Fibroblast of the aortic adventitia (primary cell): ENCODE measurements around the gene CD44. TPM values are rescaled to one million over a fixed set of nuclear protein-coding genes. Genes with fewer than 3 reads are reported as not detected.
A peak's percentile ranks its signal among the peaks of the same experiment; 100 is the strongest.

Experiments used
- DNase-seq: peaks from one replicate; pipeline ENCODE4 v3.0.0-alpha.2; 2010; ENCODE audit warnings: low read depth
- H3K4me3 ChIP-seq: 2 replicates; pipeline ENCODE4 v1.5.1; 2011; ENCODE audit warnings: low read depth, mild to moderate bottlenecking, control low read depth, low read length, moderate library complexity
- total RNA-seq: library from RNA; depleted of rRNA; stranded (reverse); fragments of >200 nt; gene quantifications from 2 replicates; pipeline ENCODE4 v1.2.3, GENCODE V29; 2012; ENCODE audit warnings: low replicate concordance
- TF ChIP-seq, protein P1 (sequence below): IDR thresholded peaks from 2 replicates; pipeline ENCODE4 v1.5.1; 2011; ENCODE audit warnings: mild to moderate bottlenecking, low read length, control low read depth, inconsistent platforms; ENCODE audit not compliant: insufficient read depth

CD44 gene
- total RNA-seq, 1 donor: 458 TPM

- TF ChIP-seq, protein P1, sequence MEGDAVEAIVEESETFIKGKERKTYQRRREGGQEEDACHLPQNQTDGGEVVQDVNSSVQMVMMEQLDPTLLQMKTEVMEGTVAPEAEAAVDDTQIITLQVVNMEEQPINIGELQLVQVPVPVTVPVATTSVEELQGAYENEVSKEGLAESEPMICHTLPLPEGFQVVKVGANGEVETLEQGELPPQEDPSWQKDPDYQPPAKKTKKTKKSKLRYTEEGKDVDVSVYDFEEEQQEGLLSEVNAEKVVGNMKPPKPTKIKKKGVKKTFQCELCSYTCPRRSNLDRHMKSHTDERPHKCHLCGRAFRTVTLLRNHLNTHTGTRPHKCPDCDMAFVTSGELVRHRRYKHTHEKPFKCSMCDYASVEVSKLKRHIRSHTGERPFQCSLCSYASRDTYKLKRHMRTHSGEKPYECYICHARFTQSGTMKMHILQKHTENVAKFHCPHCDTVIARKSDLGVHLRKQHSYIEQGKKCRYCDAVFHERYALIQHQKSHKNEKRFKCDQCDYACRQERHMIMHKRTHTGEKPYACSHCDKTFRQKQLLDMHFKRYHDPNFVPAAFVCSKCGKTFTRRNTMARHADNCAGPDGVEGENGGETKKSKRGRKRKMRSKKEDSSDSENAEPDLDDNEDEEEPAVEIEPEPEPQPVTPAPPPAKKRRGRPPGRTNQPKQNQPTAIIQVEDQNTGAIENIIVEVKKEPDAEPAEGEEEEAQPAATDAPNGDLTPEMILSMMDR: no peak
- DNase-seq: peak; percentile 58
- no peak overlapping the region for H3K4me3 ChIP-seq
These were observed 41.6 kb downstream of the CD44 start for GRCh38 chr11:35180317-35181233.

DNA sequence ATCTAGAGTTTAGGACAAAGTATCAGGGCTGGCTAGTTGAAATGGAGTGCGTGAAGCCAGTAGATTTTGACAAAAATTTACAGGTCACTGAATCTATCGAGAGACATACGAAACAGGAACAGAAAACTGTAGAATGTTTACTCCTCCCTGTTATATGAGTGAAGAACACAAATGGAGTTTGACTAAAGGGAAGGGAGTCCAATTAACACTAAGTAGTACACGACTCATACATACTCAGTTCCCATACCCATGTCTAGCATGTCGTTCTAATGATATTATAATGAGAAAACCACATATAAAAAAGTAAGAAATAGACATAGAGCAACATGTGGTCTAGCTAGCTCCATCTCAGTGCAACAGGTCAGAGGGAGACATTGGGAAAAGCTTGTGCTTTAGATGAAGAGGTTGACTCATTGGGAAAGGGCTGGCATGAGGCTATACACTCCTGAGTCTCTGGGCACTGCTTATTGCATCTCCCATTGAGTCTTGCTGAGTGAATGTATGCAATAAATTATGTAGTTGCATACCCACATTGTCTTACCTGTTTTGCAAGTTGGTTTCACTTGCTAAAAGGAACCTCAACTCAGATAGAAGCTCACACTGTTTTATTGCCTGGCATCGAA lies 43.5 kb downstream of the CD44 start:
- no peak for DNase-seq

GRCh38 chr11:35183326-35183925 lies 44.5 kb downstream of the CD44 start:
- DNase-seq: no peak
- no peak overlapping the region for H3K4me3 ChIP-seq
- TF ChIP-seq, protein P1: no peak

More for the DNA sequence above, 43.5 kb downstream of the CD44 start:
- H3K4me3 ChIP-seq: no peak overlapping the region
- TF ChIP-seq, protein P1: no peak

- DNase-seq: peak; percentile 77
- TF ChIP-seq, protein P1: no peak
- no peak overlapping the region for H3K4me3 ChIP-seq
These were observed 46.7 kb downstream of the CD44 start for GRCh38 chr11:35185696-35186095.

DNA sequence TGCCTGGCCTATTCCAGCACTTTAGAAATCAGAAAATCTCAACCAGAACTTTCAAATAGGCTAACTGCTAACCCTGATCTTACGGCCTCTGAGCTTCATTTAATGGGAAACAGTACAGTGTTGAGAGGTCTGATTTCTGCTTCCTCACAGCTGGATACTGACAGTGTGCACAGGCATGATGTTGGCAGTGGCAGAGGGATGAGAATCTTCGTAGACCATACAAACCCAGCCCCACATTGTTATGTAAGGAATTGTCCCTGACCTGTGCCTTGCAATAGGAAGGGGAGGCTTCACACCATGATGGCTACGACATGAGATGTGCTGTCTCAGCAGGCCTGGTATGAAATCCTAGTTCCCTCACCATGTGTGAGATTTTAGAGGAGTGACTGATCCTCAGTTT lies 49.0 kb downstream of the CD44 start:
- DNase-seq: no peak
- TF ChIP-seq, protein P1: no peak

DNA sequence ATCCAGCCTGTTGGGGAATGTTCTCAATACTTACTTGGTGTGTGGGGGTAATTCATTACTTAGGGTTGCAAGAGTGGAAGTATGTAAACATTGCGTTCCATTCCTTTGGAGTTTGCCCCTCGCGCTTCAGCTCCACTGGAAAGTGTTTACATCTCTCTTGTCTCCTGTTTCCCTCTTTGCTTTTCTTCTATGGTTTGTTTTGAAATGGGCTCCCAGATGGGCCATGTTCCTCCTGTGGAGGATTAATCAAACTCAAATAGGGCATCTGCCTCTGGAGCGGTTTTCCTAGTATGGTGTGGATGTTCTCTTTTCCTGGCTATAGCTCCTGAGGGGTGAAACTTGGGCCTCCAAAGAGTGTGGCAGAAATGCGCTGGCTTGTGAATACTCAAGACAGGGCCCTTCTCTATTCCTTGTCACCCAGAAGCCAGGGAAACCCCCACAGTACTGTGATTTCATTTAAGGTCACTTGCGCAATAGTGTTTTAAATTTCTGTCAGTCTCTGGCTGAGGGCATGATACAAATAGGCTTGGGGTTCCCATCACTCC lies 51.9 kb downstream of the CD44 start:
- no peak overlapping the region for H3K4me3 ChIP-seq
- TF ChIP-seq, protein P1: no peak
- DNase-seq: no peak

More for the DNA sequence above, 49.0 kb downstream of the CD44 start:
- H3K4me3 ChIP-seq: no peak overlapping the region
